Activated T-cell treated with anti-CD3 and anti-CD28 coated beads for 1 hour (primary cell): ENCODE measurements around the gene SCRT2.

Experiments
- DNase-seq: peaks from one replicate; pipeline ENCODE4 v3.0.0-alpha.2; 2020; ENCODE audit warnings: low read depth

Gene SCRT2

GRCh38 chr20:634148-634925 is 41.3 kb downstream of the SCRT2 start:
- no peak for DNase-seq

DNA sequence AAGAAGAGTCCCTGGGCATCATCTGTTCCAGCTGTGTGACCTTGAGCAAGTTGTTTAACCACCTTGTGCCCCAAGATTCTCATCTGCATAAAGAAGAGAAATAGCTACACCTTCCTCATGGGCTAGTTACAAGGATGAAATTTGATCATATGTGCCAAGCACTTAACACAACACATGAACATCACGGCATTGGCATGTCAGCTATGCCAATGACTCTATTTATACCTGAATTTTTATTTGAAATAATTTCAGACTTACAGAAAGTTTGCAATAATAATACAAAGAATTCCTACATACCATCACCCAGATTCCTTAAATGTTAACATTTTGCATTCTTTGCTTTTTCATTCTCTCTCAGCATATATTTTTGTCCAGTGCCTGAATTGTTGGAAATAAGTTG is 44.5 kb downstream of the SCRT2 start:
- DNase-seq, result no peak

- no peak for DNase-seq
Measured at GRCh38 chr20:626579-626978, 49.0 kb downstream of the SCRT2 start.

GRCh38 chr20:625360-625932 is 50.2 kb downstream of the SCRT2 start:
- no peak for DNase-seq

GRCh38 chr20:623704-624103 is 51.9 kb downstream of the SCRT2 start:
- no peak for DNase-seq

DNA sequence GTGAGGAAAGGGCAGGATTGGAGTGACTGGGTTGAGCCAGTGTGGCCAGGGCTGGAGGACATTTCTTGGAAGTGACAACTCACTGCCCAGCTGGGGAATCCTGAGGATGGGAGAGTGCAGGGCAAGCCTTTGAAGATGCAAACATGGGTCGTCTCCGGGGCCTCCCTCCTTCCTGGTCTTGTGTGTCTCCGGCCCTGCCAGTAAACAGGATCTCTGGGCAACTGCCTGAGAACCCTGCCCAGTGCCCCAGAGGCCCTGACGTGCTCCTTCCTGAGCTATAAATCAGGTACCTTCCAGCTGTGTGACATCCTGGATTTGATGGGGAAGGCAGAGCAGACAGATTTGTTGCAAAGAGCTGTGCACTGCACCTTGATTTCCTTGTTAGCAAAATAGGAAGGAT is 52.6 kb downstream of the SCRT2 start:
- DNase-seq, result no peak

DNA sequence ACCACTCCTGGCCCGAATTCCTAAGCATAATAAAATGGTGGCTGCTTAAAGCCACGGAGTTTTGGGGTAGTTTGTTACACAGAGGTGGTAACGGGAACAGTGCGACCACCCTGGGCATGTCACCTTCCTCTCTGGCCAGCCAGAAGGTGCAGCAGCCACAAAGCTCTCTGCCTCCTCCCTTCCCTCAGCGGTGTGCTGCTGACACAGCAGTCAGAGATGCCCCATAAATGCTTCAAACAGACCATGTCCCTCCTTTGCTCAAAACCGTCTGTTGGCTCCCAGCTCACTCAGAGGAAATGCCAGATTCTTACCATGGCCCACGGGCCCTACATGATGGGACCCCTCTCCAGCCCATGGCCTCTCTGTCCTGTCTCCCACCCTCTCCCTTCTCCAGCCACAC is 53.4 kb downstream of the SCRT2 start:
- DNase-seq, result no peak

DNA sequence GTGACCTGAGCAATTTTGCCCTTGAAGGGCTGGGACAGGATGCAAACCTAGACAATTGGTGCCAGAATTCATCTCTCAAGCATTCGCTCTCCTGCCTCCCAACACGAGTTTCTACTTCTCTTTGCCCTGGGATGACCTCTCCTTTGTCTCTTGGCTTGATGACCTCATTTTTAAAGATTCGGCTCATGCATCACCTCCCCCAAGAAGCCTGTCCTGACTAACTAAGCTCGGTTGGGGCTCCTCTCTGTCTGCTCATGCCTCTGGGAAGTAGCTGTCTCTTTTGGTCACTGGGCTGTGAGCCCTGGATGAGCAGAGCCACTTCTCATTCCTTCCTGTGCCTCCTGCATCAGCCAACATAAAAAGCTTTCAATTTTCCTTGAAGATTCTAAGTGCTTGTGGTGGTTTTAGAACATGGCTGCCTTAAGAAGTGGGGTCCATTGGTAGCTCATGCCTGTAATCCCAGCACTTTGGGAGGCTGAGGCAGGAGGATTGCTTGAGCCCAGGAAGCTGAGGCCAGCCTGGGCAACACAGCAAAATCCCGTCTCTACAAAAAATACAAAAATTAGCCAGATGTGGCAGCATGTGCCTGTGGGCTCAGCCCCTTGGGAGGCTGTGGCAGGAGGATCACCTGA is 54.4 kb downstream of the SCRT2 start:
- DNase-seq, result no peak

DNA sequence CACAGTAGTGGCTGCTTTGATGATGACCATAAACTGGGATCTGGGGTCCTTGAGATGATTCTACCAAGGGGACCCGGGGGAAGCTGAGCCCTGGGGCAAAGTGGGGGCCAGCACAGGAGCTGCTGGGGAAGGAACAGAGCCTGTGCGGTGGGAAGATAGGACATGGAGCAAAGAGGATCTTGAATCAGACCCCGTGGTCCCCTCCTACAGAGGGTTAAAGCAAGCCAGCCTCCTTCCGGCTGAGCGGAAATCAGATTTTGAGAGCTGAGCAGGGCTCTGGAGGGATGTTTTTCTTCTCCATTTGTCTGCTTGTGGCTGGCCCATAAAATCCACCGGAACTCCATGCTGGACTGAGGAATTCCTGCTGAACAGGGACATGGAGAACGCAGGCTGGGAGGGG is 55.4 kb downstream of the SCRT2 start:
- DNase-seq, result no peak

- no peak for DNase-seq
Measured at GRCh38 chr20:618980-619379, 56.6 kb downstream of the SCRT2 start.

DNA sequence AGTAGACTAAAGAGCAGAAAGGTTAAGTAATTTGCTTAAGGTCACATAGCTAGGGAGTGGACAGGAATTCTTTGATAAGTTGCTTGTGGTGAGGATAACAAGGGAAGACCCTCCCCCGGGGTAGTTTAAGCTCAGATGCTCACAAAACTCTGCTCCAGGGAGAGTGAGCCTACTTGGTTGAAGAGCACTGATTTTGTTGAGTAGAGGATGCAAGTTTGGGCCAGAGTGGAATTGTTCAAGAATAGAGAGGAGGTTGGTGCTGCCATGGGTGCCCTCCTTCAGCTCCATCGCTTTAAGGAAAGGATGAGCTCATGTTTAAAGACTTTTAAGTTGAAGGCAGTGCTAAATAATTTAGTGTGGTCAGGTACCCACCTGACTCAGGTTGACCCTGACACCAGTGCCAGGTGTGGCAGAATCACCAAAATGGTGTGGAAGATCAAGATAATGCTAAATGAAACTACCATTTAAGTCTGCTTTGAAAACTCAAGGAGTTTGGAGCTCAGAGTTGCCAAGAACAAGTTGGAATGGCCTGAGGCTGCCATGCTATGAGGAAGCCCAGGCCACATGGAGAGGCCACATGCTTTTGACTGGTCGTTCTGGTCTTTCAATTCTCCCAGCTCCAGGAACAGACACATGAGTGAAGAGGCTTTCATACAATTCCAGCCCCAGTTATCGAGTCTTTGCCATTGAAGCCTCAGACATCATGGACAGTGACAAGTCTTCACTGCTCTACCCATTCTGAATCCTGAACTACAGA is 57.5 kb downstream of the SCRT2 start:
- DNase-seq, result no peak

DNA sequence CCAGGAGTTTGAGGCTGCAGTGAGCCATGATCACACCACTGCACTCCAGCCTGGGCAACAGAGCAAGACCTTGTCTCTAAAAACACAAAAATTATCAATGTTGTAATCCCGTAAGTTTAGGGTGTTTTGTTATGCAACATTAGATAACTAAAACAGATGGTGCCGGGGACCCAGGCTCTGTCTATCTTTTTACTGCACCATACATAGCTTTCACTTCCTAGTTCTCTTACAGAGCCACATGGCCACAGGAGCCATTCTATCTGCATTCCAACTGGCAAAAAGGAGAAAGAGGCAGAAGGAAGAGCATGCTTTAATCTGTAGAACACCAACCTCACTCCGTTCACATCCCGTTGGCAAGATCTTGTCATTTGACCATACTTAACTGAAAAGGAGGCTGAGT is 60.1 kb downstream of the SCRT2 start:
- no peak for DNase-seq

DNA sequence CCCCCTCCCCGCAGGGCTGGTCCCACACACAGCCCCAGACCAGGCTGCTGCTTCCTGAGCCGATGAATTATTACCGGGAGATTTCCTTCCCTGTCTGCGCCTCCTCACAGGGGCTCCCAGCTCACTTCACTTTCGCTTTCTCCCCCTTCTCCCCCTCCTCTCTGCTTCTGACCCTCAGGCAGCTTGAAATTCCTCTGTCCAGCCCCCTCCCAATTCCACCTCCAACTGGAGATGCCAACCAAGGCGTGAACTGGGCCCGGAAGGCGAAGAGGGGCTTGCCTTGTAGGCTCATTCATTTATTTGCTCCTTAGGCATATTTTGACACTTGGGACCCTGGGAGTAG is 63.8 kb downstream of the SCRT2 start:
- no peak for DNase-seq
